CD4-positive, CD25-positive, alpha-beta regulatory T cell (primary cell): ENCODE data around the gene SETD6. TPM values are rescaled to one million over a fixed set of nuclear protein-coding genes. Genes with fewer than 3 reads are reported as not detected.
A peak's percentile ranks its signal among the peaks of the same experiment; 100 is the strongest.

Experiments used
- ATAC-seq, 2 donors: fragments of 150-1000 bp; cut with Tn5 transposase; one replicate each; pipeline ENCODE4 v1.10.0; 2021; ENCODE audit warnings: low read depth in 2 of 2, moderate number of reproducible peaks in 2 of 2, moderate library complexity in 1 of 2
- DNase-seq, 3 donors: peaks; one replicate each; pipeline versions ENCODE4 v3.0.0 to v3.0.0-alpha.2; 2012 to 2022; ENCODE audit warnings: mixed read lengths in 1 of 3
- H3K27ac ChIP-seq: one replicate; pipeline ENCODE4 v1.7.0; 2013; ENCODE audit warnings: mild to moderate bottlenecking, low read length; ENCODE audit not compliant: insufficient read depth, poor library complexity, severe bottlenecking
- H3K27me3 ChIP-seq: one replicate; pipeline ENCODE4 v1.7.0; 2013; ENCODE audit warnings: low read length; ENCODE audit not compliant: control insufficient read depth, insufficient read depth
- H3K36me3 ChIP-seq: one replicate; pipeline ENCODE4 v1.7.0; 2013; ENCODE audit warnings: mild to moderate bottlenecking, low read length, moderate library complexity; ENCODE audit not compliant: control insufficient read depth, insufficient read depth
- H3K4me1 ChIP-seq: 2 replicates; pipeline ENCODE4 v1.7.0; 2013; ENCODE audit warnings: mild to moderate bottlenecking, low read length; ENCODE audit not compliant: insufficient read depth, control insufficient read depth, poor library complexity, severe bottlenecking
- H3K4me3 ChIP-seq: one replicate; pipeline ENCODE4 v1.7.0; 2013; ENCODE audit warnings: low read depth, mild to moderate bottlenecking, low read length, moderate library complexity
- H3K9me3 ChIP-seq, 2 experiments: 1 replicate in 1 of 2; 2 replicates in 1 of 2; pipeline ENCODE4 v1.7.0; 2013; ENCODE audit warnings: low read length in 2 of 2, mild to moderate bottlenecking in 1 of 2, moderate library complexity in 1 of 2; ENCODE audit not compliant: control insufficient read depth in 2 of 2
- H3K27ac Mint-ChIP-seq, 3 donors: one replicate each; pipeline ENCODE4 v1.8.0; 2020 to 2022; ENCODE audit warnings: mild to moderate bottlenecking in 3 of 3, mixed read lengths in 3 of 3, moderate library complexity in 2 of 3
- H3K27me3 Mint-ChIP-seq: one replicate; pipeline ENCODE4 v1.8.0; 2022; ENCODE audit warnings: mild to moderate bottlenecking, mixed read lengths
- H3K36me3 Mint-ChIP-seq: one replicate; pipeline ENCODE4 v1.8.0; 2020; ENCODE audit warnings: mixed read lengths
- H3K4me1 Mint-ChIP-seq, 4 donors: one replicate each; pipeline ENCODE4 v1.8.0; 2020 to 2022; ENCODE audit warnings: mixed read lengths in 4 of 4, mild to moderate bottlenecking in 1 of 4
- H3K4me3 Mint-ChIP-seq, 4 donors: one replicate each; pipeline ENCODE4 v1.8.0; 2020 to 2022; ENCODE audit warnings: mild to moderate bottlenecking in 4 of 4, mixed read lengths in 4 of 4, moderate library complexity in 3 of 4
- H3K9me3 Mint-ChIP-seq, 7 donors: one replicate each; pipeline ENCODE4 v1.8.0; 2020 to 2022; ENCODE audit warnings: mixed read lengths in 7 of 7, mild to moderate bottlenecking in 3 of 7, moderate library complexity in 2 of 7
- polyA plus RNA-seq, 4 donors: library from polyadenylated mRNA; unstranded; fragments of 300-500 nt; fragmentation: Illumina TruSeq; gene quantifications; one replicate each; pipeline ENCODE4 v1.2.3, GENCODE V29; 2021
- total RNA-seq: library from RNA; stranded (reverse); gene quantifications from one replicate; pipeline ENCODE4 v1.2.3, GENCODE V29; 2022

SETD6 gene, protein sequence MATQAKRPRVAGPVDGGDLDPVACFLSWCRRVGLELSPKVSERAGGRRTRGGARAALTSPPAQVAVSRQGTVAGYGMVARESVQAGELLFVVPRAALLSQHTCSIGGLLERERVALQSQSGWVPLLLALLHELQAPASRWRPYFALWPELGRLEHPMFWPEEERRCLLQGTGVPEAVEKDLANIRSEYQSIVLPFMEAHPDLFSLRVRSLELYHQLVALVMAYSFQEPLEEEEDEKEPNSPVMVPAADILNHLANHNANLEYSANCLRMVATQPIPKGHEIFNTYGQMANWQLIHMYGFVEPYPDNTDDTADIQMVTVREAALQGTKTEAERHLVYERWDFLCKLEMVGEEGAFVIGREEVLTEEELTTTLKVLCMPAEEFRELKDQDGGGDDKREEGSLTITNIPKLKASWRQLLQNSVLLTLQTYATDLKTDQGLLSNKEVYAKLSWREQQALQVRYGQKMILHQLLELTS
- total RNA-seq: 17.5 TPM
- 10 to 100 TPM in 1 of 4 donors, 1 to 10 TPM in 3; 6.3 to 11.5 (median 8.4) TPM for polyA plus RNA-seq

DNA sequence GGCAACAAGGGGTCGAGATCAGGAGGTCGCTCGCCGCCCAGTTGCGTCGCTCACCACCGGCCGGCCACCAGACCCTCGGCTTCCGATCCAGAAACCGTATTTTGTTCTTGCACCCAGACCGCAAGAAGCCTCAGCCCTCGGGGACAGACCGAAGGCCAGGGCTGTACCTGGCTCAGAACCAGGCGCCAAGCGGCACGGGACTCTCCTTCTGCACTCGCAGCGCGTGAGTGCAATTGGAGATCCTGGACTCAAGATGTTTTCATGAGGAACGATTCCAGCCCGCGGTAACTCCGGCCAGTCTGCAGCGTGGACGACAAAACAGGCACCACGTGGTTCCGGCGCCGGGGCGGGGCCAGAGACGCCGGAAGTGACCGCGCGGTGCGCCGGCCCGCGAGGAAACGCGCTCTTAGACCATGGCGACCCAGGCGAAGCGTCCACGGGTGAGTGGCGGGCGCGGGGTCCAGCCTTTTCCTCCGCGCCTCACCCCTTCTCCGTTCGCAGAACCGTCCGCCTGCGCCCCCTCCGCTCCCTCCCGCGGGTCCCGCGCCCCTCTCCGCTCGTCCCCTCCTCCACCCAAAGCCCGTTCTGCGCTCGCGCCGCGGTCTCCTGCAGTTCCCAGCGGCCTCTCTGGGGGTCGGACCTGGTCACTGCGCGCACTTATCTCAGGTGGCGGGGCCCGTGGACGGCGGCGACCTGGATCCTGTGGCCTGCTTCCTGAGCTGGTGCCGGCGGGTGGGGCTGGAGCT, at the start of gene SETD6:
Gene SETD6 (plus strand): TSS at position 393 of the 746 bp plus-strand sequence. CDS start 21 bp downstream, at position 414.
- no peaks in the 10 kb centered on the region for H3K9me3 ChIP-seq
- peak; percentile 61 to 73 for ATAC-seq
- Mint-ChIP-seq H3K9me3 (no peaks in the 10 kb centered on the region), H3K27me3 (no peaks in the 10 kb centered on the region), H3K36me3 (peaks cover 11% of the 10 kb centered on the region), H3K4me3 (peak within 1 kb of the TSS; percentile 90 to 93 (median 91)), H3K27ac (peak within 1 kb of the TSS; percentile 73 to 95 (median 88)), H3K4me1 (peaks cover 12 to 36% (median 22%) of the 10 kb centered on the region in 4 donors)
- peak within 1 kb of the TSS; percentile 64 for H3K27ac ChIP-seq
- peak; percentile 68 to 79 (median 71) for DNase-seq
- H3K27me3 ChIP-seq: no peaks in the 10 kb centered on the region
- peaks cover 13% of the 10 kb centered on the region for H3K4me1 ChIP-seq
- peak within 1 kb of the TSS; percentile 70 for H3K4me3 ChIP-seq
- H3K36me3 ChIP-seq: peaks cover 25% of the 10 kb centered on the region

DNA sequence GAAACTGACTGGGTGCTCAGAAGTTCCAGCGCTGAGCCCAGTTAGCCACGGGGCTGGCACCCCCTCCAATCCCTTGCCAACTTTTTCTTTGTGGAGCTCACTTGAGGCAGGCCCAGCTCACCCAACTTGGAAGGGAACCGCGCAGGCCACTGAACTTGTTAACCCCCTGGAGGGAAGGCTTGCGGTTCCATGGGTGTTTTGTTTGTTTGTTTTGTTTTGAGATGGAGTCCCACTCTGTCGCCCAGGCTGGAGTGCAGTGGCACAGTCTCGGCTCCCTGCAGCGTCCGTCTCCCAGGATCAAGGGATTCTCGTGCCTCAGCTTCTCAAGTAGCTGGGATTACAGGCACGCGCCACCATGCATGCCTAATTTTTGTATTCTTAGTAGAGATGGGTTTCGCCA, 49.5 kb upstream of the SETD6 start:
- Mint-ChIP-seq H3K27ac (no peak overlapping the region), H3K4me3 (no peak overlapping the region)
- no peak for ATAC-seq

DNA sequence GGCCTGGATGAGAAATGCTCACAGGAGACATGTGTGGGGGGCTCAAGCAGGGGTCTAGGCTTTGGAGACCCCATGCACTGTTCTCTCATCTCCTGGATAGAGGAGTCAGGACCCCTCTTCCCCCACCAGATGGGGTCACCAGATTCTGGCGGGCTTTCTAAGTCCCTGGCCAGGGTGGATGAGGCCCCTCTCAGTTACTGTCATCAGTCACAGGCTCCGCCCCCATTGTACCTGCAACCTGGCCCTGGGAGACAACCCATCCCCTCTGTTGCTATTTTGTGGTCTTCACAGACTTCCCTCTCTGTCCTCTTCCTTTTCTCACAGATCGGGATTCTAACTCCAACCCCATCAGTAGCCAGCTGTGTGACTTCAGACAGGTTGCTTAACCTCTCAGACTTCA, 48.9 kb upstream of the SETD6 start:
- Histone ChIP-seq H3K4me3 (no peak overlapping the region), H3K27me3 (peaks cover 8% of the 10 kb centered on the region), H3K4me1 (peaks cover 11% of the 10 kb centered on the region), H3K36me3 (no peaks in the 10 kb centered on the region), H3K9me3 (no peaks in the 10 kb centered on the region), H3K27ac (no peak overlapping the region)
- Mint-ChIP-seq H3K4me1 (peaks cover 0 to 5% (median 0%) of the 10 kb centered on the region in 4 donors), H3K27me3 (peaks cover 70% of the 10 kb centered on the region), H3K4me3 (no peak overlapping the region), H3K9me3 (peaks cover 0 to 1% (median 0%) of the 10 kb centered on the region in 7 donors), H3K27ac (no peak overlapping the region), H3K36me3 (no peaks in the 10 kb centered on the region)
- DNase-seq: no peak
- ATAC-seq: no peak

More for the DNA sequence above, 49.5 kb upstream of the SETD6 start:
- Histone ChIP-seq H3K27me3 (peaks cover 8% of the 10 kb centered on the region), H3K4me1 (peaks cover 11% of the 10 kb centered on the region), H3K9me3 (no peaks in the 10 kb centered on the region), H3K4me3 (no peak overlapping the region), H3K27ac (no peak overlapping the region), H3K36me3 (no peaks in the 10 kb centered on the region)
- DNase-seq: no peak
- H3K4me1 Mint-ChIP-seq: peaks cover 0 to 5% (median 0%) of the 10 kb centered on the region in 4 donors
- no peaks in the 10 kb centered on the region for H3K36me3 Mint-ChIP-seq
- peaks cover 0 to 1% (median 0%) of the 10 kb centered on the region in 7 donors for H3K9me3 Mint-ChIP-seq
- H3K27me3 Mint-ChIP-seq: peaks cover 74% of the 10 kb centered on the region

DNA sequence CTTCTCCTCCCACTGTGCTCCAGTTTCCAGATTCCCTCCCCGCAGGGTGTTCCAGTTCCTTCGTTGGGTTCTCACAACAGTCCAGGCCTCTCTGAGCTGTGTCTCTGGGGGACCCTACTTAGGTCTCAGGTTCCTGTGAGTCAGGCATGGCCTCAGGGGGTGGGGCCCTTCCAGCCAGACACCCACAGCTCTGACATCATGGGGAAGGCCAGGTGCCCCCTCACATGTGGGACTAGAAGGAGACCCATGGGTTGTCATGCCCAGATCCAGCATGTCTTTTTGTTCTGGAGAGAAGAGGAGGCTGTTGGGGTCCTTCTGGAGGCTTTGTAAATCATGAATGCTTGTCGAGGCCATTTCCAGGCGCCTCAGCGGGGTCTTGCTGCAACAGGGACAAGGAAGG, 47.4 kb upstream of the SETD6 start:
- Mint-ChIP-seq H3K4me1 (peaks cover 0 to 5% (median 0%) of the 10 kb centered on the region in 4 donors), H3K27ac (no peak overlapping the region), H3K36me3 (no peaks in the 10 kb centered on the region), H3K27me3 (peaks cover 56% of the 10 kb centered on the region), H3K9me3 (peaks cover 0 to 1% (median 0%) of the 10 kb centered on the region in 7 donors), H3K4me3 (no peak overlapping the region)
- H3K36me3 ChIP-seq: no peaks in the 10 kb centered on the region
- H3K9me3 ChIP-seq: no peaks in the 10 kb centered on the region
- peaks cover 11% of the 10 kb centered on the region for H3K4me1 ChIP-seq
- H3K27ac ChIP-seq: no peak overlapping the region
- peaks cover 8% of the 10 kb centered on the region for H3K27me3 ChIP-seq
- no peak for DNase-seq
- H3K4me3 ChIP-seq: no peak overlapping the region
- no peak for ATAC-seq

DNA sequence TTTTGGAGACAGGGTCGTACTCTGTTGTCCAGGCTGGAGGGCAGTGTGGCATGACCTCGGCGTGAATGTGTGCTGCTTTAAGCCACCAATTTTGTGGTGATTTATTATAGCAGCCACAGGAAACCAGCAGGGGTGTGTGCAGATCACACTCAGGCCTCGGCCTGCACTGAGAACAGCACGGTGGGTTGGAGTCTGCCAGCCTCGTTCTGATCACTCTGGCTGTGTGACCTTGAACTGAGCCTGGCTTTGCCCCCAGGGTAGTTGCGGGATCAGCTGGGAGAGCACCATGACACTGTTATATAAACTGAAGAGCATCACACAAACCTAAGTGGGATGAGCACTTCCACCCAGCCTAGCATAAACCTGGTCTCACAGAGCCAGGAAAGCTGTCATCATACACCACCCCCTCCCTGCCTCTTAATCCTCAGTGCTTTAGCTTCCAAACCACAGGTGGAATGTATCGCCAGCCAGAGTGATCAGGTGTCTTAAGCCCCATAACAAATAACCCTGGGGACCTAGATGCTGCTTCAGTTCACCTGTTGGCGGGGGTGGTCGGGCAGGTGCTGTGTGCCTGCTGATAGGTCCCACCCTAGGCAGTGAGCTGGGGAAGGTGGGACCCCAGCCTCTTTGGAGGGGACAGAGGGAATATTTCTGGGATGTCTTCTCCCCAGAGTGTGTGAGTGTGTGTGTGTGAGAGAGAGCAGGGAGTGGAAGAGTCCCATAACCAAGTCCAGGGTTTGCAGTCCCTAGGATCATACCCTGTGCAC, 43.9 kb upstream of the SETD6 start:
- no peak for DNase-seq
- Mint-ChIP-seq H3K9me3 (peaks cover 0 to 3% (median 0%) of the 10 kb centered on the region in 7 donors), H3K4me1 (no peaks in the 10 kb centered on the region)

DNA sequence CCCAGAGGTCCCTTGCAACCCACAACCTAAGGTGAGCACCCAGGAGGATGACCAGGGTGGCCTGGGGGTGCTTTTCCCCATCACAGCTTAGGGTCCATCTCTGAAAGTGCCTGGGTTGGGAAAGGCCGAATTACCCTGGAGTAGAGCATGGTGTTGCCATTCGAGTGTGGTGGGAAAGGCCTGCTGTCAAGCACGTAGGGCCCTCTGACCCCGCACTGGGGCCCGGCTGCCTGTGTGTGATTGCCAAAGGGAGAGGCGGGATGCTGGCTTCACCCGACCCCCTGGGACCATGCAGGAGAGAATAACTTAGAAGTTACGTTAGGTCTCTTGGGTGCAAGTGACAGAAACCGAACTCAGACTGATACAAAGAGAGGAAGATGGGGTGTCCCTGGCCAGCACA, 43.1 kb upstream of the SETD6 start:
- Mint-ChIP-seq H3K27me3 (peaks cover 33% of the 10 kb centered on the region), H3K4me1 (no peaks in the 10 kb centered on the region), H3K36me3 (no peaks in the 10 kb centered on the region), H3K27ac (no peak overlapping the region), H3K4me3 (no peak overlapping the region), H3K9me3 (peaks cover 0 to 3% (median 0%) of the 10 kb centered on the region in 7 donors)
- no peaks in the 10 kb centered on the region for H3K4me1 ChIP-seq
- no peak overlapping the region for H3K27ac ChIP-seq
- no peaks in the 10 kb centered on the region for H3K9me3 ChIP-seq
- no peak for ATAC-seq
- H3K36me3 ChIP-seq: no peaks in the 10 kb centered on the region
- no peak overlapping the region for H3K4me3 ChIP-seq
- H3K27me3 ChIP-seq: no peaks in the 10 kb centered on the region
- no peak for DNase-seq

More for the DNA sequence above, 43.9 kb upstream of the SETD6 start:
- H3K27ac ChIP-seq: no peak overlapping the region
- Mint-ChIP-seq H3K4me3 (no peak overlapping the region), H3K27ac (no peak overlapping the region), H3K36me3 (no peaks in the 10 kb centered on the region), H3K27me3 (peaks cover 42% of the 10 kb centered on the region)
- ATAC-seq: no peak
- no peaks in the 10 kb centered on the region for H3K36me3 ChIP-seq
- H3K9me3 ChIP-seq: no peaks in the 10 kb centered on the region
- H3K4me1 ChIP-seq: no peaks in the 10 kb centered on the region
- no peak overlapping the region for H3K4me3 ChIP-seq
- peaks cover 4% of the 10 kb centered on the region for H3K27me3 ChIP-seq

DNA sequence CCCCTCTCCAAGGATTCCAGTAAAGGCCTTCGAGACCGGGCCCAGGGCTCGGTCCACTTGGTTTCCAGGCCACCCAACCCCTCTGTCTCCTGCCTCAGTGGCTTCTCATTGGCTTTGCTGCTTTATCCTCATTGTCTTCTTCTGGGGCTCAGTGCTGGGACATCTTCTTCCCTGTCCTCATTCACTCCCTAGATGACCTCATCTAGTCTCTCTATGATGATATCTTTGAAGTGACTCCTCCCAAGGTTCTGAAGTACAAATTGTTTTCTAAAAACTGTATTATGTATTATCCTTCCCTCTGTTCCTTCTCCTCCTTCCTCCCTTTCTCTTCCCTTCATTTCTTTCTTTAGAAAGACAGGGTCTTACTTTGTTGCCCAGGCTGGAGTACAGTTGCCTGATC, 42.5 kb upstream of the SETD6 start:
- Mint-ChIP-seq H3K36me3 (no peaks in the 10 kb centered on the region), H3K4me1 (no peaks in the 10 kb centered on the region), H3K4me3 (no peak overlapping the region), H3K9me3 (peaks cover 0 to 2% (median 0%) of the 10 kb centered on the region in 7 donors), H3K27me3 (peaks cover 32% of the 10 kb centered on the region), H3K27ac (no peak overlapping the region)
- H3K9me3 ChIP-seq: no peaks in the 10 kb centered on the region
- H3K36me3 ChIP-seq: no peaks in the 10 kb centered on the region
- no peaks in the 10 kb centered on the region for H3K27me3 ChIP-seq
- ATAC-seq (no peak), DNase-seq (no peak)
- H3K4me3 ChIP-seq: no peak overlapping the region
- H3K4me1 ChIP-seq: no peaks in the 10 kb centered on the region
- H3K27ac ChIP-seq: no peak overlapping the region
